C4-2B (cell line): ENCODE results near the gene CDC42BPA.
"Not testable (repeated sequence)": the region's sequence is repeated elsewhere in the genome, so short reads cannot be mapped to it uniquely, and the experiment has no call there.

ENCODE experiments used
- H3K27ac ChIP-seq: fragments of 450-650 bp; 2 replicates; pipeline ENCODE4 v1.5.1; 2017
- ZFX ChIP-seq: fragments of 450-650 bp; IDR thresholded peaks from 2 replicates; pipeline ENCODE4 v1.6.1; 2017
- TF ChIP-seq, protein P1 (sequence below): fragments of 450-650 bp; conservative IDR thresholded peaks from 2 replicates; pipeline ENCODE4 v1.5.1; 2017; ENCODE audit warnings: mild to moderate bottlenecking

CDC42BPA gene

DNA sequence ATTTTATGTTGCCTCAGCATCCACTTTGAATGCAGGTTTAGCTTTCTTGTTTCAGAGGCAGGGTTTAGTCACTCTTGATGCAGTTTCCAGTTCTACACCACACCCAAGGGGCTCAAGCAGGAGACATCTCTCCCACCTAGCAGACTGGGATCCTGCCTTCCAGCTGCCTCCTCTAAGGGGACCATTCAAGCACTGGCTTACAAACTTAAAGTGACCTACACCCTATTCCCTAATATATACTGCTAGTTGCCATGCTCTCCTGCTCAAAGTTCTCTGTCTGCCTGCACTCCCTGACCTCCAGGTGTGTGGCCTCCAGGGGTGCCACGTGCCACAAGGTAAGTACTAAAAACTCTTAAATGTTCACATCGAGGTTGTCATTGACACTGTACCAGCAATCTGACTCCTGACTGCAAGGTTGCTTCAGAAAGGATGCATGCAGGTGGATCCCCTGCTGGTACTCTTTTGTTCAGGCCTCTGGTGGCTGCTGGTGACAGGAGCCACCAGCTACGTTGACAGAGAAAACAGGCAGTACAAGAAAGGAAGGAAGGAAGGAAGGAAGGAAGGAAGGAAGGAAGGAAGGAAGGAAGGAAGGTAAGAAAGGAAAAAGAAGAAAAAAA, 192.3 kb downstream of the CDC42BPA start:
- H3K27ac ChIP-seq, result no peak overlapping the region
- TF ChIP-seq ZFX, result no peak
- TF ChIP-seq, protein P1, sequence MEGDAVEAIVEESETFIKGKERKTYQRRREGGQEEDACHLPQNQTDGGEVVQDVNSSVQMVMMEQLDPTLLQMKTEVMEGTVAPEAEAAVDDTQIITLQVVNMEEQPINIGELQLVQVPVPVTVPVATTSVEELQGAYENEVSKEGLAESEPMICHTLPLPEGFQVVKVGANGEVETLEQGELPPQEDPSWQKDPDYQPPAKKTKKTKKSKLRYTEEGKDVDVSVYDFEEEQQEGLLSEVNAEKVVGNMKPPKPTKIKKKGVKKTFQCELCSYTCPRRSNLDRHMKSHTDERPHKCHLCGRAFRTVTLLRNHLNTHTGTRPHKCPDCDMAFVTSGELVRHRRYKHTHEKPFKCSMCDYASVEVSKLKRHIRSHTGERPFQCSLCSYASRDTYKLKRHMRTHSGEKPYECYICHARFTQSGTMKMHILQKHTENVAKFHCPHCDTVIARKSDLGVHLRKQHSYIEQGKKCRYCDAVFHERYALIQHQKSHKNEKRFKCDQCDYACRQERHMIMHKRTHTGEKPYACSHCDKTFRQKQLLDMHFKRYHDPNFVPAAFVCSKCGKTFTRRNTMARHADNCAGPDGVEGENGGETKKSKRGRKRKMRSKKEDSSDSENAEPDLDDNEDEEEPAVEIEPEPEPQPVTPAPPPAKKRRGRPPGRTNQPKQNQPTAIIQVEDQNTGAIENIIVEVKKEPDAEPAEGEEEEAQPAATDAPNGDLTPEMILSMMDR, result no peak

DNA sequence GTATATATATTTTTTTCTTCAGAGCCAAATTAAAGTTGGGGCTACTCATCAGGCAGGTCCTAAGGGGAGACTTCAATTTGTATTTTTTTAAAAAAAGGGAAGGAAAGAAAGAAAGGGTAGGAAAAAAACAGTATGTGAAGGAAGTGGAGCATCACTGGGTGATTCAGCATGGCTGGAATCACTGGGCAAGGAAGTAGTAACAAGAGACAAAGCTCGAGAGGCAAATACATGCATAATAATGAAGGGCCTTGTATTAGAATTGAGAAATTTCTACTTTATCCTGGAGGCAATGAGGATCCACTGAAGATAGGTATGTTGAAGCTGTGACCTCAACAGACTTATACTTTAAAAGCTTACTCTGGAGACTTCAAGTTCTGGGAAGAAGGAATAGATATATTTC, 193.8 kb downstream of the CDC42BPA start:
- TF ChIP-seq, protein P1, result no peak
- no peak for TF ChIP-seq ZFX
- no peak overlapping the region for H3K27ac ChIP-seq

DNA sequence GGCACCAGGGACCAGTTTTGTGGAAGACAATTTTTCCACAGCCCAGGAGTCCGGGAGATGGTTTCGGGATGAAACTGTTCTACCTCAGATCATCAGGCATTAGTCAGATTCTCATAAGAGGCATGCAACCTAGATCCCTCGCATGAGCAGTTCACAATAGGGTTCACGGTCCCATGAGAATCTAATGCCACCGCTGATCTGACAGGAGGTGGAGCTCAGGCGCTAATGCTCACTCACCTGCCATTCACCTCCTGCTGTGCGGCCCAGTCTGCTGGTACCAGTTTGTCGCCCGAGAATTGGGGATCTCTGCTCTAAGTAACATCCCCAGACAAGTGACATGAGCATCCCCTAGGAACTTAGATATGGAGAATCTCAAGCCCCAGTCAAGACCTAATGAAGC, 197.5 kb downstream of the CDC42BPA start:
- TF ChIP-seq, protein P1, result no peak

DNA sequence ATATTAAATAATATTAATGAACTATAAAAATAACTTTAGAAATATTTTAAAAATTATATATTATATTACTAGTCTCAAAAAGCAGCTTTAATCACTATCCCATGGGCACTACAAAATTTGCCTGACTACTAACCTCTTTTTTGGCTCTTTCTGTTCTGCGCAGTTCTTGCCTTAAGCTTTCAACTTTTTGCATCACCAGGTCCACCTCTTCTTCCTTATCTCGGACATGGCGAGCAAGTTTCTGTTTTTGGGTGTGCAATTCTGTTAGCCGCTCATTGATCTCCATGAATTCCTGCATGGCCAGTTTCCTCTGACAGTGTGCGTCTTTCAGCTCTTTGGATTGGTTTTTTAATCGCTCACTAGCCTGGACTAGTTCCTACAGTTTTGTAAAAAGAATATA, 205.8 kb downstream of the CDC42BPA start:
- H3K27ac ChIP-seq, result no peak overlapping the region
- TF ChIP-seq, protein P1, result no peak
- TF ChIP-seq ZFX, result no peak

More for the DNA sequence above, 197.5 kb downstream of the CDC42BPA start:
- no peak overlapping the region for H3K27ac ChIP-seq

DNA sequence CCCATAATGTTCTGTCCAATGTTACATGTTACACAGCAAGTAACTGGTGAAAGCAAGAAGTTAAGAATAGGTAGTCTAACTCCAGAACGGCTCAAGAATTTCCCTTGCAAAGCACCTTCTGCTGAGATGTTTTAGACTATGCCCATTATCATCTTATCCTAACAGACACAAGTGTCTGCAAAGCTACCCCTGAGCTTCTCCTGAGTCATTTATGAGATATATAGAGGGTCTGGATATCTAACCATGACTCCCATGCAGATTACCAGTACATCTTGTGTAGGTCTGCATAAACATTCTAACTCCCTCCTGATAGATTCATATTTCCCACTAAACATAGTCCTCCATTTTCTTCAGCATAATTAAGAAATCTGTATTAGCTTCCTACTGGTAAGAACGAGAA, 206.5 kb downstream of the CDC42BPA start:
- no peak overlapping the region for H3K27ac ChIP-seq
- no peak for TF ChIP-seq ZFX
- TF ChIP-seq, protein P1, result no peak

DNA sequence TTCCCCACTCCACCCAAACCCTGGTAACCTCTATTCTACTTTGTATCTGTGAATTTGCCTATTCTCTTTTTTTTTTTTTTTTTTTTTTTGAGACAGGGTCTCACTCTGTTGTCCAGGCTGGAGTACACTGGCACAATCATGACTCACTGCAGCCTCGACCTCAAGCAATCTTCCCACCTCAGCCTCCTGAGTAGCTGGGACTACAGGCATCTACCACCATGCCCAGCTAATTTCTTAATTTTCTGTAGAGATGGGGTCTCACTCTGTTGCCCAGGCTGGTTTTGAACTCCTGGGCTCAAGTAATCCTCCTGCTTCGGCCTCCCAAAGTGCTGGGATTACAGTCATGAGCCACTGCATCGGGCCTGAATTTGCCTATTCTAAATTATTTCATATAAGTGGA, 213.0 kb downstream of the CDC42BPA start:
- H3K27ac ChIP-seq, result not testable (repeated sequence)

DNA sequence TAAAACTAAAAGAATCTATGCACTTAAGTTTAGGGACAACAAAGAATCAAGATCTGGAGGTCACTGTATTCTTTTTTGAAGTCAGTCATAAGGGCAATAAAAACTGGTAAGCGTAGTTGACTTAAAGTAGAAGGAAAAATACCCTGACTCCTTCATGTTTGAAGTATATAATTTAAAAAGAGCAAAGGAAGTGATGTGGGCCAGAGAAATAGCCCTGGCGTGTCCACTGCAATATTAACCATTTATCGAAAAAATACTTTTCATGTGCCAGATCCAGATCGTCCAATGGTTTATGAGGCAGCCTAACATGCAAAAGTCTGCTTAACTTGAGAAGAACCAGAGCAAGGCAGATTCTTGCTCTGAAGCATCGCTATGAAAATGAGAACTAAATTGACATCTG, 216.2 kb downstream of the CDC42BPA start:
- no peak overlapping the region for H3K27ac ChIP-seq
- no peak for TF ChIP-seq ZFX
- TF ChIP-seq, protein P1, result no peak

DNA sequence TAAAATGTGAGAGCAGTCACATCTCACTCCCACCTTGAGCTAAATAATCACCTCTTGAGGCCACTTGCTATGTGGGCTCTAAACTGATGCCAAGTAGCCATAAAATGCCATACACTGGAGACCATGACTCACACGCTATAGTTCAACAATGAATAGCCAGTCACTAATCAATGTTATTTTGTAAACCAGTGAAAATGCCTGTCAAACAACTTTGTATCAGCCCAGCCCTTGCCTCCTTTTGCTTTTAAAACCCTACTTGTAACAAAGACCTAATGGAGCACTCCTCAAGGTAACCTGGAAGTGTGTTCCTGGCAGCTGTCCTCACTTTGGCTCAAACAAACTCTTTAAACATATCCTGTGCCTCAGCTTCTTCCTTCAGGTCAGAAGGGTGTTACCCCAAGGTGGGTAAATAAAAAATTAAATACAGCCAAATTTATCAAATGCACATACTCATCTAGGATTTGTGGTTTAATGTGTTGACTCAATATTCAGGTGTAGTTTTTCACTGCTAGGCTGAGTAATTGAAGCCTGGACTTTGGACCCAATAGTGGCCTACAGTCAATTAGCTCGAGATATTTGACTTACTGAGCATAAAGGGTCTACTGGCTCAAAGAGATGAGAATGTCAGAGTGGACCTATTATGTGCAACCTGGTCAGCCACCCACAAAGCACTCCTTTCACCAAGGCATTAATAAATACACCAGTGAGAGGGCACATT, 223.9 kb downstream of the CDC42BPA start:
- TF ChIP-seq, protein P1, result no peak
- TF ChIP-seq ZFX, result no peak
- H3K27ac ChIP-seq, result no peak overlapping the region
